Measurements from ENCODE around the gene SHTN1.

GRCh38 chr10:116893686-116894037 lies 111.3 kb downstream of the SHTN1 start:
- TF ChIP-seq CTCF (conservative IDR thresholded peaks at IDR 0.05) (no peak), ZFX (IDR thresholded peaks at IDR 0.05) (no peak)

Measured in C4-2B (cell line).